ENCODE measurements around the gene LRRC2.
A peak's percentile ranks its signal among the peaks of the same experiment; 100 is the strongest.
"Not testable (repeated sequence)": the region's sequence is repeated elsewhere in the genome, so short reads cannot be mapped to it uniquely, and the experiment has no call there.

Gene LRRC2

DNA sequence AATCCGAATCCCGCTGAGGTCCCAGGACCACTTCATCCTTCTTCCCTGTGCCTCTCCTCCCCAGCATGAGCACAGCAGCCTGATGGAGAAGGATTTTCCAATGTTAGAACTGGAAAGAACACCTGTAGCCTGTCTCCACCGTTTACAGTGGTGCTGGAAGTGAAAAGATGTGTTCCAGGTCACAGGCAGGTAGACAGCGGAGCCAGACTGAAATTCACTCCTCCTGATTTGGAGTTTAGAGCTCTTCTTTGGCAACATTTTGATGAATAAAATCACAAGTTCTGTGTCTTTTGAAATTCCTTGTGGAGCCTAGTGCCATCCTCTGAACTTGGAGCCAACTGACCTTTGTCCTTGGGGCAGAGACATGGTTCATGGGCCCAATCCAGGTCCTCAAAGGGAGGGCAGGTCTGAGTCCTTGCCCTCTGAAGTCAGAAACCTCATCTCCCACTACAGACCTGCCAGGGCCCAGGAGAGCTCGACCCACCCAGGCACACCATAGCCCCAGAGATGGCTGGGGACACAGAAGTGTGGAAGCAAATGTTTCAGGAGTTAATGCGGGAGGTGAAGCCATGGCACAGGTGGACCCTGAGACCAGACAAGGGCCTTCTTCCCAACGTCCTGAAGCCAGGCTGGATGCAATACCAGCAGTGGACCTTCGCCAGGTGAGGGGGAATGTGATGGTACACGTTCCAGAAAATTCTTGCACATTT is 68.4 kb downstream of the LRRC2 start, which contains the start of gene RTP3:
Gene RTP3 (plus strand): TSS at position 421 of the 710 bp plus-strand sequence. CDS start 87 bp downstream, at position 508.
- no peak within 1 kb of the TSS for H3K4me2 ChIP-seq (ENCODE audit: insufficient read depth, low read length)
- H3K36me3 ChIP-seq (ENCODE audit: insufficient read depth, low read length), result no peaks in the 10 kb centered on the region
- H3K4me3 ChIP-seq (ENCODE audit: low read depth in 1 of 2, low read length in 2 of 2), result no peak within 1 kb of the TSS
- H3K27me3 ChIP-seq (ENCODE audit: insufficient read depth, low read length, poor library complexity), result no peaks in the 10 kb centered on the region
- peak within 1 kb of the TSS; percentile 16; the same call in 1 of the 2 replicates for H3K27ac ChIP-seq (ENCODE audit: low read length)
- no peaks in the 10 kb centered on the region for H3K79me2 ChIP-seq (ENCODE audit: insufficient read depth, low read length)
- peaks cover 28% of the 10 kb centered on the region for H3K4me1 ChIP-seq (ENCODE audit: insufficient read depth, low read length)
- ATAC-seq (ENCODE audit: insufficient read depth, low read depth), result no peak
- no peak for TF ChIP-seq EZH2 (IDR thresholded peaks at IDR 0.05; ENCODE audit: borderline replicate concordance, low read depth, low read length, severe bottlenecking)
- TF ChIP-seq, protein P1, sequence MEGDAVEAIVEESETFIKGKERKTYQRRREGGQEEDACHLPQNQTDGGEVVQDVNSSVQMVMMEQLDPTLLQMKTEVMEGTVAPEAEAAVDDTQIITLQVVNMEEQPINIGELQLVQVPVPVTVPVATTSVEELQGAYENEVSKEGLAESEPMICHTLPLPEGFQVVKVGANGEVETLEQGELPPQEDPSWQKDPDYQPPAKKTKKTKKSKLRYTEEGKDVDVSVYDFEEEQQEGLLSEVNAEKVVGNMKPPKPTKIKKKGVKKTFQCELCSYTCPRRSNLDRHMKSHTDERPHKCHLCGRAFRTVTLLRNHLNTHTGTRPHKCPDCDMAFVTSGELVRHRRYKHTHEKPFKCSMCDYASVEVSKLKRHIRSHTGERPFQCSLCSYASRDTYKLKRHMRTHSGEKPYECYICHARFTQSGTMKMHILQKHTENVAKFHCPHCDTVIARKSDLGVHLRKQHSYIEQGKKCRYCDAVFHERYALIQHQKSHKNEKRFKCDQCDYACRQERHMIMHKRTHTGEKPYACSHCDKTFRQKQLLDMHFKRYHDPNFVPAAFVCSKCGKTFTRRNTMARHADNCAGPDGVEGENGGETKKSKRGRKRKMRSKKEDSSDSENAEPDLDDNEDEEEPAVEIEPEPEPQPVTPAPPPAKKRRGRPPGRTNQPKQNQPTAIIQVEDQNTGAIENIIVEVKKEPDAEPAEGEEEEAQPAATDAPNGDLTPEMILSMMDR (IDR thresholded peaks at IDR 0.05; ENCODE audit: borderline replicate concordance, extremely low read depth, low read length, poor library complexity, severe bottlenecking), result no peak
- no peaks in the 10 kb centered on the region for H4K20me1 ChIP-seq (ENCODE audit: insufficient read depth, low read length)
- H2AFZ ChIP-seq (ENCODE audit: low read depth, low read length), result no peak within 1 kb of the TSS
- H3K9me3 ChIP-seq (ENCODE audit: insufficient read depth, low read length, severe bottlenecking), result no peaks in the 10 kb centered on the region
- no peak within 1 kb of the TSS for H3K9ac ChIP-seq (ENCODE audit: low read depth, low read length)
- DNase-seq, result no peak

DNA sequence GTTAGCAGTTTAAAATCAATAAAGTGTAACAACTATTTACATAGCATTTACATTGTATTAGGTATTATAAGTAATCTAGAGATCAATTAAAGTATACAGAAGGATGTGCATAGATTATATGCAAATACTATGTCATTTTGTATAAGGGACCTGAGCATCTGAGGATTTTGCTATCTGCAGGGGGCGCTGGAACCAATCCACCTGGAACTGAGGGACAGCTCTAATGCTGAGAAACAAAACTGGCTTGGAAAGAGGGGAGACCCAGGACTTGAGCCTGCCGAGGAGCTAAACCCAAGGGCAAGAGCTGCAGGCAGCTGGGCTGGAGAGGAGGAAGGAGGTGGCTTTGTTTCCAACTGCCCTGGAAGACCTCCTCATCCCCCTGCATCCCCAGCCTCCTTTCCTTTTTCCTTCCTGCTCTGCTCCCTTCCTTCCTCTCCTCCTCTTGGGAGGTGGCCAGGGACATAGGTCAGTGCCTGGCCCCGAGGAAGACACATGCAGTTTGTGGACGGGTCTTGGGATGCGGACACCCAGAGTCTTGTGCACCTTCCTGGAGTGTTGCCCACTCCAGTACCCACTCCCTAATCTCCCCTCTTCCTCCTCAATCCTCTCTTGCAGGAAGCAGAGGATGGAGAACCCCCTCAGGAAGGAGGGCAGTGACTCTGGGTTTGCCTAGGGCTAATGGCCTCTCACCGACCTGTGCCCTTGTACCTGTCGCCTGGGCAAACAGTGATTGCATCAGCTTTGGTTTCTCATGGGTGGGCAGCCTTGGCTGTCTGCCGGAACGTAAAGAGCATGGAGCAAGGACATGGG is 69.2 kb downstream of the LRRC2 start:
- Histone ChIP-seq H3K79me2 (ENCODE audit: insufficient read depth, low read length) (no peaks in the 10 kb centered on the region), H3K27ac (ENCODE audit: low read length) (peak overlapping the region; percentile 11; the same call in 1 of the 2 replicates), H4K20me1 (ENCODE audit: insufficient read depth, low read length) (no peaks in the 10 kb centered on the region), H3K36me3 (ENCODE audit: insufficient read depth, low read length) (no peaks in the 10 kb centered on the region), H3K27me3 (ENCODE audit: insufficient read depth, low read length, poor library complexity) (no peaks in the 10 kb centered on the region), H3K4me1 (ENCODE audit: insufficient read depth, low read length) (peaks cover 34% of the 10 kb centered on the region), H3K4me3 (ENCODE audit: low read depth in 1 of 2, low read length in 2 of 2) (no peak overlapping the region), H3K9me3 (ENCODE audit: insufficient read depth, low read length, severe bottlenecking) (no peaks in the 10 kb centered on the region), H3K4me2 (ENCODE audit: insufficient read depth, low read length) (no peak overlapping the region), H3K9ac (ENCODE audit: low read depth, low read length) (no peak overlapping the region), H2AFZ (ENCODE audit: low read depth, low read length) (no peak overlapping the region)
- DNase-seq (peak; percentile 62), ATAC-seq (ENCODE audit: insufficient read depth, low read depth) (peak; percentile 65; the same call in 2 of the 3 replicates)
- TF ChIP-seq, protein P1 (IDR thresholded peaks at IDR 0.05; ENCODE audit: borderline replicate concordance, extremely low read depth, low read length, poor library complexity, severe bottlenecking), result peak; percentile 61
- no peak for TF ChIP-seq EZH2 (IDR thresholded peaks at IDR 0.05; ENCODE audit: borderline replicate concordance, low read depth, low read length, severe bottlenecking)

DNA sequence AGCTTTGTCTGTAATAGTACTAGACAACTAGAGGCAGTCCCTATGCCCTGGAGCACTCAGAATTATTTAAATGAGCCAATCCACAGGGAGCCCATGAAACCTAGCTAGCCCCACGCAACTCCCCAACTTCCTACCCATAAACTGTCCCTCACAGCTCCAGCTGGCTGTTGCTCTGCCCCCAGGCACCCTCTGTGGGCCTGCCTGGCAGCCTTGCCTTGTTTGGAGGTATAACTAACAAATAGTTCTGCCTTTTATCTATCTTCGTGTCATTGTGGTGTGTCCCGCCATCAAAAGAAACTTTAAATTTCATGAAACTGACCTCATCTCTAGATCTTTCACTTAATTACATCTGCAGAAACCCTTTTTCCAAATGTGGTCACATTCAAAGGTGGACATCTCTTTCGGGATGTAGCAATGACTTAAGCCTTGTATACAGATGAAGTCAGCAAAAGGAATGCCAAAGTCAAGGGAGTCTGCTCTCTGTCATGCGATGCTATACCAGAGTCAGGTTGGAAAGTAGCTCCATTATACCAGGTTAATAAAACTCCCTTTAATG is 70.1 kb downstream of the LRRC2 start:
- Histone ChIP-seq H3K4me3 (ENCODE audit: low read depth in 1 of 2, low read length in 2 of 2) (no peak overlapping the region), H3K27me3 (ENCODE audit: insufficient read depth, low read length, poor library complexity) (no peaks in the 10 kb centered on the region), H3K4me2 (ENCODE audit: insufficient read depth, low read length) (no peak overlapping the region), H2AFZ (ENCODE audit: low read depth, low read length) (no peak overlapping the region), H3K79me2 (ENCODE audit: insufficient read depth, low read length) (no peaks in the 10 kb centered on the region), H3K9ac (ENCODE audit: low read depth, low read length) (no peak overlapping the region), H4K20me1 (ENCODE audit: insufficient read depth, low read length) (no peaks in the 10 kb centered on the region), H3K27ac (ENCODE audit: low read length) (no peak overlapping the region), H3K36me3 (ENCODE audit: insufficient read depth, low read length) (no peaks in the 10 kb centered on the region), H3K9me3 (ENCODE audit: insufficient read depth, low read length, severe bottlenecking) (no peaks in the 10 kb centered on the region), H3K4me1 (ENCODE audit: insufficient read depth, low read length) (peaks cover 43% of the 10 kb centered on the region)
- no peak for DNase-seq
- no peak for TF ChIP-seq EZH2 (IDR thresholded peaks at IDR 0.05; ENCODE audit: borderline replicate concordance, low read depth, low read length, severe bottlenecking)
- TF ChIP-seq, protein P1 (IDR thresholded peaks at IDR 0.05; ENCODE audit: borderline replicate concordance, extremely low read depth, low read length, poor library complexity, severe bottlenecking), result no peak
- ATAC-seq (ENCODE audit: insufficient read depth, low read depth), result no peak

DNA sequence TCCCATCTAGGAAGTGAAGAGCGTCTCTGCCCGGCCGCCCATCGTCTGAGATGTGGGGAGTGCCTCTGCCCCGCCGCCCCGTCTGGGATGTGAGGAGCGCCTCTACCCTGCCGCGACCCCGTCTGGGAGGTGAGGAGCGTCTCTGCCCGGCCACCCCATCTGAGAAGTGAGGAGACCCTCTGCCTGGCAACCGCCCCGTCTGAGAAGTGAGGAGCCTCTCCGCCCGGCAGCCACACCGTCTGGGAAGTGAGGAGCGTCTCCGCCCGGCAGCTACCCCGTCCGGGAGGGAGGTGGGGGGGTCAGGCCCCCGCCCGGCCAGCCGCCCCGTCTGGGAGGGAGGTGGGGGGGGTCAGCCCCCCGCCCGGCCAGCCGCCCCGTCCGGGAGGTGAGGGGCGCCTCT is 71.6 kb downstream of the LRRC2 start:
- H3K9ac ChIP-seq (ENCODE audit: low read depth, low read length); H3K36me3 ChIP-seq (ENCODE audit: insufficient read depth, low read length); H3K79me2 ChIP-seq (ENCODE audit: insufficient read depth, low read length); H3K4me2 ChIP-seq (ENCODE audit: insufficient read depth, low read length); H3K27me3 ChIP-seq (ENCODE audit: insufficient read depth, low read length, poor library complexity); H2AFZ ChIP-seq (ENCODE audit: low read depth, low read length); H4K20me1 ChIP-seq (ENCODE audit: insufficient read depth, low read length); DNase-seq; ATAC-seq (ENCODE audit: insufficient read depth, low read depth); H3K4me3 ChIP-seq (ENCODE audit: low read depth in 1 of 2, low read length in 2 of 2); H3K27ac ChIP-seq (ENCODE audit: low read length); H3K9me3 ChIP-seq (ENCODE audit: insufficient read depth, low read length, severe bottlenecking): not testable (repeated sequence)
- peaks cover 47% of the 10 kb centered on the region for H3K4me1 ChIP-seq (ENCODE audit: insufficient read depth, low read length)

Data from DND-41 (cell line).